Hindlimb muscle (tissue), 1 donor: Measurements from ENCODE around the gene TMEM215. TPM values are rescaled to one million over a fixed set of nuclear protein-coding genes. Genes with fewer than 3 reads are reported as not detected.

ENCODE experiments used
- polyA plus RNA-seq: library from polyadenylated mRNA; unstranded; fragments of 120-200 nt; gene quantifications from one replicate; pipeline ENCODE4 v1.2.1, GENCODE V29; 2013; ENCODE audit not compliant: insufficient read length

Gene TMEM215
- polyA plus RNA-seq, 1 donor, result 1.4 TPM

Other genes with a start within 250 kb of the TMEM215 start
- gene SMIM27, start 231.2 kb upstream of the TMEM215 start, polyA plus RNA-seq, result 10.7 TPM
- gene TOPORS, start 231.0 kb upstream of the TMEM215 start, polyA plus RNA-seq, result 16.7 TPM
- 62.8 TPM for gene NDUFB6, start 210.4 kb upstream of the TMEM215 start, polyA plus RNA-seq
- 0.05 TPM for gene TAF1L, start 147.9 kb upstream of the TMEM215 start, polyA plus RNA-seq
- gene APTX, start 218.1 kb downstream of the TMEM215 start, polyA plus RNA-seq, result 20.9 TPM
- gene DNAJA1, start 241.7 kb downstream of the TMEM215 start, polyA plus RNA-seq, result 78.0 TPM